Measurements from ENCODE around the gene CPT1C.

GRCh38 chr19:49746206-49746958 lies 55.5 kb downstream of the CPT1C start:
- peak; percentile 43 for TF ChIP-seq CTCF (conservative IDR thresholded peaks at IDR 0.05; ENCODE audit: low read length)
- no peak for TF ChIP-seq EZH2phosphoT487 (IDR thresholded peaks at IDR 0.05; ENCODE audit: borderline replicate concordance, low read depth, low read length)

Measured in OCI-LY7 (cell line).